OCI-LY7 (cell line): Measurements from ENCODE around the gene ARL17A. TPM values are rescaled to one million over a fixed set of nuclear protein-coding genes. Genes with fewer than 3 reads are reported as not detected.
"Not testable (repeated sequence)": the region's sequence is repeated elsewhere in the genome, so short reads cannot be mapped to it uniquely, and the experiment has no call there.

Experiments used
- BruUV-seq: library from RNA; stranded (reverse); fragments of 400-500 nt; replicated peaks from 2 replicates; lab custom pipeline; 2021; lab: Mats Ljungman, UMichigan
- CTCF ChIA-PET: fragments of 300-600 bp; sonication (Branson Sonifier 250); formaldehyde crosslinking; loops from one replicate; lab custom pipeline; 2022; ENCODE audit warnings: antibody characterized with exemption; ENCODE audit not compliant: unreplicated experiment; lab: Charles Lee
- POLR2A ChIA-PET: fragments of 300-600 bp; sonication (Branson Sonifier 250); formaldehyde crosslinking; loops from one replicate; lab custom pipeline; 2022; ENCODE audit warnings: antibody characterized with exemption; lab: Charles Lee
- DNase-seq: peaks from one replicate; pipeline ENCODE4 v3.0.0-alpha.2; 2015; ENCODE audit warnings: low spot score
- H2AFZ ChIP-seq: fragments of 200-600 bp; sonication (generic), shearing (Covaris generic); 2 replicates; pipeline ENCODE4 v1.6.1; 2014; ENCODE audit warnings: mild to moderate bottlenecking, antibody characterized with exemption, low read length, moderate library complexity
- H3K27ac ChIP-seq: fragments of 200-600 bp; sonication (generic); 2 replicates; pipeline ENCODE4 v1.5.1; 2014; ENCODE audit warnings: mixed run types, low read depth, mild to moderate bottlenecking, moderate library complexity, low read length, inconsistent platforms; ENCODE audit not compliant: poor library complexity, severe bottlenecking
- H3K36me3 ChIP-seq: fragments of 200-600 bp; sonication (generic); 2 replicates; pipeline ENCODE4 v1.6.1; 2014; ENCODE audit warnings: mild to moderate bottlenecking, antibody characterized with exemption, low read length, moderate library complexity, mixed read lengths; ENCODE audit not compliant: insufficient read depth
- H3K4me1 ChIP-seq: fragments of 200-600 bp; sonication (generic); 2 replicates; pipeline ENCODE4 v1.5.1; 2014; ENCODE audit warnings: mild to moderate bottlenecking, low read length; ENCODE audit not compliant: insufficient read depth, poor library complexity, severe bottlenecking
- H3K4me2 ChIP-seq: fragments of 200-600 bp; sonication (generic); 2 replicates; pipeline ENCODE4 v1.6.1; 2014; ENCODE audit warnings: mild to moderate bottlenecking, low read length
- H3K4me3 ChIP-seq: fragments of 200-600 bp; sonication (generic); 2 replicates; pipeline ENCODE4 v1.5.1; 2014; ENCODE audit warnings: mild to moderate bottlenecking, low read depth, low read length; ENCODE audit not compliant: poor library complexity, severe bottlenecking
- H3K79me2 ChIP-seq: fragments of 200-600 bp; sonication (generic); 2 replicates; pipeline ENCODE4 v1.6.1; 2016; ENCODE audit warnings: low read depth, mild to moderate bottlenecking, low read length, moderate library complexity, mixed read lengths; ENCODE audit not compliant: insufficient read depth
- H3K9me2 ChIP-seq: fragments of 200-600 bp; sonication (generic); 2 replicates; pipeline ENCODE4 v1.6.1; 2016; ENCODE audit warnings: mild to moderate bottlenecking, low read length, mixed read lengths; ENCODE audit not compliant: insufficient read depth
- H3K9me3 ChIP-seq: fragments of 200-600 bp; sonication (generic); 2 replicates; pipeline ENCODE4 v1.6.1; 2014; ENCODE audit warnings: mild to moderate bottlenecking, mixed run types, low read length, mixed read lengths
- H4K20me1 ChIP-seq: fragments of 200-600 bp; sonication (generic); 2 replicates; pipeline ENCODE4 v1.6.1; 2014; ENCODE audit warnings: mild to moderate bottlenecking, antibody characterized with exemption, low read length, moderate library complexity, mixed read lengths; ENCODE audit not compliant: insufficient read depth
- intact Hi-C: fragments of 100-400 bp; cut with micrococcal nuclease; formaldehyde crosslinking; loops from one replicate; pipeline ENCODE4 v1.10.0; 2022; ENCODE audit not compliant: unreplicated experiment
- total RNA-seq, 2 experiments: library from RNA; depleted of rRNA in 1 of 2; stranded (reverse); fragments of >200 nt in 1 of 2; shearing (Covaris generic) in 1 of 2; gene quantifications; 2 replicates each; pipeline ENCODE4 v1.2.3, GENCODE V29; 2014 to 2022

Gene ARL17A
- total RNA-seq, 2 experiments from 2014 or later = 23.9 to 38.7 TPM

- H2AFZ ChIP-seq, BruUV-seq, DNase-seq, CTCF ChIA-PET, H3K4me2 ChIP-seq, H3K4me3 ChIP-seq, H3K9me3 ChIP-seq, H4K20me1 ChIP-seq, intact Hi-C loops, POLR2A ChIA-PET, H3K79me2 ChIP-seq, H3K9me2 ChIP-seq, H3K4me1 ChIP-seq, H3K36me3 ChIP-seq, H3K27ac ChIP-seq: not testable (repeated sequence)
Measured at GRCh38 chr17:46499437-46500139, 79.9 kb downstream of the ARL17A start.

- H3K9me3 ChIP-seq, H3K36me3 ChIP-seq, H3K4me3 ChIP-seq, intact Hi-C loops, DNase-seq, H3K27ac ChIP-seq, BruUV-seq, H2AFZ ChIP-seq, H3K79me2 ChIP-seq, H3K9me2 ChIP-seq, H3K4me1 ChIP-seq, H3K4me2 ChIP-seq, CTCF ChIA-PET, H4K20me1 ChIP-seq, POLR2A ChIA-PET: not testable (repeated sequence)
Measured at GRCh38 chr17:46492021-46492420, 87.5 kb downstream of the ARL17A start.

- H3K4me1 ChIP-seq, H3K4me2 ChIP-seq, H3K79me2 ChIP-seq, H3K4me3 ChIP-seq, BruUV-seq, DNase-seq, H3K9me2 ChIP-seq, intact Hi-C loops, POLR2A ChIA-PET, H2AFZ ChIP-seq, H3K9me3 ChIP-seq, H3K36me3 ChIP-seq, CTCF ChIA-PET, H4K20me1 ChIP-seq, H3K27ac ChIP-seq: not testable (repeated sequence)
Measured at GRCh38 chr17:46481310-46481709, 98.2 kb downstream of the ARL17A start.

DNA sequence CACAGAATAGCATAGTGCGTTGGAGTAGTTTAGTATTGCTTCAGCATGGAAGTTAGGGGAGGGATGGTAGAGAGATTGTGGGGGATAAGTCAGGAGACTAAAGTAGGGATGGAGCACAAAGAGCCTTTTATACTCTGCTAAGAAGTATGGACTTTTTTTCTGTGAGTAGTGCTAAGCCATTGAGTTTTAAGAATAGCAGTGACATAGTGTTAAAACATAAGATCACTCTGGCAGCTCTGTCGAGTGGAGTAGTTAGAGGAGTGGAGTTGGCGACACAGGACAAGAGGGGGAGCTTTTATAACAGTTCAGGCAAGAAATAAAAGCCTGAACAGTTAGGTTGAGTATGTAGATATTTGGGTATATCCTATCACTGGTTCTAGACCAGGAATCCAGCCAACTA is 100.7 kb downstream of the ARL17A start:
- H3K36me3 ChIP-seq, H3K27ac ChIP-seq, H4K20me1 ChIP-seq, H2AFZ ChIP-seq, CTCF ChIA-PET, H3K9me3 ChIP-seq, H3K79me2 ChIP-seq, intact Hi-C loops, H3K9me2 ChIP-seq, POLR2A ChIA-PET, DNase-seq, H3K4me2 ChIP-seq, H3K4me1 ChIP-seq, BruUV-seq, H3K4me3 ChIP-seq: not testable (repeated sequence)

- H3K36me3 ChIP-seq, BruUV-seq, H3K4me2 ChIP-seq, H3K27ac ChIP-seq, H2AFZ ChIP-seq, H3K79me2 ChIP-seq, H3K9me3 ChIP-seq, POLR2A ChIA-PET, H3K9me2 ChIP-seq, H3K4me3 ChIP-seq, H3K4me1 ChIP-seq, intact Hi-C loops, CTCF ChIA-PET, H4K20me1 ChIP-seq: not testable (repeated sequence)
- DNase-seq = peak; percentile 22
Measured at GRCh38 chr17:46475583-46475982, 103.9 kb downstream of the ARL17A start.

DNA sequence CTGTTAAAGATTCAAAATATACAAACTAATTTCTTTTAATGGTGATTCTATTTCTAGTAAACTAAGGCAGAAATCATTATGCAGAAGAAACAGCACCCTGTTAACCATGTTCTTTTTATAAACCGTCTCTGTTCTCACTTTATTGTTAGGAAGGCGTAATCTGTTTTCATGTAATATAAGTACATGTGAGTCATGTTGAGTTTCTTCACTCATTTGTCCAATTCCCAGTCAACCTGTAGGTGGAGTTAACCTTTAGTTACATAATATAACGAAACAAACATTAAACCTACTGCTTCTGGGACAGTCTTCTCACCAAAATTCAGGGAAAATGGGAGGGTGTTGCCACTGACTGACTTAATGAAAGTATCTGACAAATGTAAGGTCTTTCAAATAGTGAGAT is 105.0 kb downstream of the ARL17A start:
- CTCF ChIA-PET, H3K4me1 ChIP-seq, H3K27ac ChIP-seq, H2AFZ ChIP-seq, DNase-seq, H3K9me3 ChIP-seq, POLR2A ChIA-PET, intact Hi-C loops, H3K36me3 ChIP-seq, H3K9me2 ChIP-seq, H4K20me1 ChIP-seq, H3K79me2 ChIP-seq, H3K4me3 ChIP-seq, H3K4me2 ChIP-seq, BruUV-seq: not testable (repeated sequence)
